Endometrial microvascular endothelial cells (primary cell): ENCODE results near the gene ATAD3A. TPM values are rescaled to one million over a fixed set of nuclear protein-coding genes. Genes with fewer than 3 reads are reported as not detected.
"Not testable (repeated sequence)": the region's sequence is repeated elsewhere in the genome, so short reads cannot be mapped to it uniquely, and the experiment has no call there.

Source experiments
- in situ Hi-C: cut with HindIII; loops from 2 replicates; pipeline ENCODE4 v1.10.0; 2017; ENCODE audit warnings: low sequenced_read_pairs, low pct_unique_long_range_greater_than_20kb; ENCODE audit errors: inconsistent ontology term
- total RNA-seq: library from RNA; depleted of rRNA; stranded (reverse); fragments of >200 nt; gene quantifications from one replicate; pipeline ENCODE4 v1.2.3, GENCODE V29; 2015; ENCODE audit errors: inconsistent ontology term

Gene ATAD3A
- total RNA-seq, 1 donor from 2014 or later = 67.8 TPM

DNA sequence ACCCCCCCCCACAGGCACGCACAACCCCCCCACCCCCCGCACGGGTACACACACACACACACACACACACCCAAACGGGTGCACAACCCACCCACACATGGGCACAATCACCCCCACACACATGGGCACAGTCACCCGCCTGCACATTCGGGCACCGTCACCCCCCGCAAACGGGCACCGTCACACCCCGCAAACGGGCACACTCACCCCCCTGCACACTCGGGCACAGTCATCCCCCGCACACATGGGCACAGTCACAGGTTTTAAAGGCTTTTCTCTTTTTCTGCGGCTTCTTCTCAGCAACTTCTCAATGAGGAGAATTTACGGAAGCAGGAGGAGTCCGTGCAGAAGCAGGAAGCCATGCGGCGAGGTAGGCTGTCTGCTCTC, 6.7 kb downstream of the ATAD3A start:
- in situ Hi-C loops = not testable (repeated sequence)

DNA sequence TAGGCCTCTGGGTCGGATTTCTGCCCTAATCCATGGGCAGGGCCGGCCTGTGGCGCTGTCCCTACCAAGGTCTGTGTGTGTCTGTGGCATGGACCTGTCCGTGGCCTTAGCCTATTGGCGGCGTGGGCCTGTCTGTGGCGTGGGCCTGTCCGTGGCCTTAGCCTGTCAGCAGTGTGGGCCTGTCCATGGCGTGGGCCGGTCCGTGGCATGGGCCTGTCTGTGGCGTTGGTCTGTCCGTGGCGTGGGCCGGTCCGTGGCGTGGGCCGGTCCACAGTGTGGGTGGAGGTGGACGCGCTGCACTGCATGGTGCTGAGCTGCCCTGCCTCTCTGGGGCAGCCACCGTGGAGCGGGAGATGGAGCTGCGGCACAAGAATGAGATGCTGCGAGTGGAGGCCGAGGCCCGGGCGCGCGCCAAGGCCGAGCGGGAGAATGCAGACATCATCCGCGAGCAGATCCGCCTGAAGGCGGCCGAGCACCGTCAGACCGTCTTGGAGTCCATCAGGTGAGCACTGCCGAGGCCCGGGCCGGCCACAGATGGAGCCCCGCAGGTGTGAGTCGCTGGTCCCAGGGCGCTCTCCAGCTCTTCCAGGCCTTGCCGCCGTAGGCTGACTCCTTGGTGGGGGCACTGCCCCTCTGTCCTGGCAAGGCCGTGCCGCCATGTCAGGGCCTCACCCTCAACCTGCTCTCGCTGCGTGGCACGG, 8.0 kb downstream of the ATAD3A start:
- in situ Hi-C loops = not testable (repeated sequence)

DNA sequence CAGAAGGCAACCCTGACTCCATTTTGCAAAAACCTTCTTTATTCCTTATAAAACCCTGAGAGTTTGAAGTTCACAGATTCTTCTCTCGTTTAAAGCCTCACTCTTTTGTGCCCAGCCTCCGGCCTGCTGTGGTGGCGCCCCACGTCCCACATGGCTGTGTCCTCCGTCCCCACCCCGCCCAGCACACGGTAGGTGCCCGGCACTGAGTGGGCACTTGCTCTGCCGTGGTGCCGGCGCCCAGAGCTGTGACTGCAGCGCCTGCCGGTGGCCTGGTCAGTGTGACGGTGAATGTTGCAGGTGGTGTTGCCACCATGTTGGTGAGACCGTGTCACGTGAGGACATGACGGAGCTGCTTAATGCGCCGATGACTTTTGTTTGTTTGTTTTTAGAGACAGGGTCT, 9.4 kb downstream of the ATAD3A start:
- in situ Hi-C loops = no loop called here

DNA sequence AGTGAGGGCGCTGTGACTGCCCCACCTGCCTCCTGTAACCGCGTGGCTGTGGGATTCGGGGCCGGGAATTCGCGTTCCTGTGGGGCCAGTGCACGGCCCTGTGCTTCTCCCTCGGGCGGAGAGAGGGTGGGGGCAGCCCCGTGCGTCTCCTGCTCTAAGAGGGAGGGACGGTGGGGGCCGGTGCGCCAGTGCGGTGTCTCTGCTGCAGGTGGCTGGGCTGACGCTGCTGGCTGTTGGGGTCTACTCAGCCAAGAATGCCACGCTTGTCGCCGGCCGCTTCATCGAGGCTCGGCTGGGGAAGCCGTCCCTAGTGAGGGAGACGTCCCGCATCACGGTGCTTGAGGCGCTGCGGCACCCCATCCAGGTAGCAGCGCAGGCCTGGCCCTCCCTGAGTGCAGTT, 10.6 kb downstream of the ATAD3A start:
- in situ Hi-C loops = not testable (repeated sequence)

DNA sequence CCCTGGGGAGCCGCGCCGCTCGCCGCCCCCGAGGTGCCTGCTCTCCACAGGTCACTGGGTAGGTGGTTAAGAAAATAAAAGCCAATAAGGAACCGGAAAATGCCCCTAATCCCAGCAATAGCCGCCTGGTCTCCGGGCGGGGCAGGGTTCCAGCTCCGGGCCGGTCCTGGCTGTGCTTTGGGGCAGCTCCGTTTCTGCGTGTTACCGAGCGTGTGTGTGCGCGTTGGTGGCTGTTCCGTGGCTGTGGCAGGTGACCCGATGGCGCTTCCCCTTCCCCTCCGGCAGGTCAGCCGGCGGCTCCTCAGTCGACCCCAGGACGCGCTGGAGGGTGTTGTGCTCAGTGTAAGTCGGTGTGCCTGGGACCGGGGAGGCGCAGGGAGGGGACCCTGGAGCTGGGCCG, 11.3 kb downstream of the ATAD3A start:
- in situ Hi-C loops = not testable (repeated sequence)

- in situ Hi-C loops = not testable (repeated sequence)
Measured at GRCh38 chr1:1523651-1524050, 11.7 kb downstream of the ATAD3A start.

DNA sequence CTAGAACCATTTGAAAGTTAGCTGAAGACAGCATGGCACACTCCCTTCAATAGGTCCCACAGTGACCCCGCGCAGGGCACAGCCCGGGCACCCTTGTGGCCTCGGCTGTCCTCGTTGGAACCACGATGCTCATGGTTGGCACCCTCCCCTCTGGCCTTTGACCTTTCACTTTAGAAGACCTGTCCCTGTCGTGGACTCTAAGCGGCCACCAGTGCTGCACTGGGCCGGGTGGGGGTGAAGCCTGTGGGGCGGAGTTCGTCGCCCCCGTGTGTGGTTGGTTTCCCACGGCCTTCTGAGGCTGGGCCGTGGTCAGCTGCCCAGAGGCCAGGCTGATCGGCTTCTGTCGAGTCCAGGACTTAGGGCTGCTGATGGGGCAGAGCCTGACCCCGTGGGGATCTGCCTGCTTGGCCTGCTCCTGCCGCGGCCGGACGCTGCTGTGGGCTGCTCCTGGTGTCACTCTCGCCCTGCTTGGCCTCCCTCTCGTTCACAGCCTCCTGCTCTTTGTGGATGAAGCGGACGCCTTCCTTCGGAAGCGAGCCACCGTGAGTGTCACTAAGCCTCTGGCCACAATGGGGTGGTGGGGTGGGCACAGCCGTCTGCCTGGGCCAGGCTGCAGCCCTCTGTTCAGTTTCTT, 12.9 kb downstream of the ATAD3A start:
- in situ Hi-C loops = not testable (repeated sequence)

DNA sequence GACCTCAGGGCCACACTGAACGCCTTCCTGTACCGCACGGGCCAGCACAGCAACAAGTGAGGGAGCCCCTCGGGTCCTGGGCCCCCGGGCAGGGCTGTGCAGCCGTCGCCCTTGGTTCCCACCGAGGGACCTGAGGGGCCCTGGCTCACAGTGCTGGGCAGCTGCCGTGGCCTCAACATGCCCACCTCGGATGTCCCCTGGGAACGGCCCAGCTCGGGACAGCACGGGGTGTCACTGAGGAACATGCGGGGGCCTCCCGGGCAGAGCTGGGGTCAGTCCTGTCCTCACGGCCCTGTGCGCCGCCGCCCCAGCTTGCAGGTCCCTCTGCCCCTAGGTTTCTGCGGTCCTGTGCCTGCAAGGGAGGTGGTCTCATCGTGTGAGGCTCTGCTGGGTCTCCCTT, 14.5 kb downstream of the ATAD3A start:
- in situ Hi-C loops = not testable (repeated sequence)

GRCh38 chr1:1527092-1527816, 15.3 kb downstream of the ATAD3A start:
- in situ Hi-C loops = no loop called here

GRCh38 chr1:1528301-1529267, 16.6 kb downstream of the ATAD3A start:
- in situ Hi-C loops = no loop called here

DNA sequence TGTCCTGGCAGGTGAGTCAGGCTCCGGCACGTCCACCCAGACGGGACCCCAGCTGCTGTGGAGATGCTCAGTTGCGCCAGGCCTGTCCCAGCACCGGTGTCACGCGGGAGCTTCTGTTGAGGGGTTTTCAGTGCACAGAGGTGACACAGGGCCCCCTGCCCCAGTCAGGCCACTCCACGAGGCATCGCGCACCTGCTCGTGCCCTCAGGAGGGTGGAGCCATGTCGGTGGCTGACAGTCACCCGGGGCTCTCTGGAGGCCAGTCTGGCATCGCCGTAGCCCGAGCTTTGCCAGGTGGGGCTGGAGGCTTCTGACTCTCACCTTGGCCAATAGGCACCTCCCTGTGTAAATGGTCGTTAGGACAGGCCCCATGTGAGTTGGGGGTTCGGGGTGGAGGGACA, 17.4 kb downstream of the ATAD3A start:
- in situ Hi-C loops = no loop called here

GRCh38 chr1:1529936-1530335, 18.0 kb downstream of the ATAD3A start:
- in situ Hi-C loops = no loop called here

DNA sequence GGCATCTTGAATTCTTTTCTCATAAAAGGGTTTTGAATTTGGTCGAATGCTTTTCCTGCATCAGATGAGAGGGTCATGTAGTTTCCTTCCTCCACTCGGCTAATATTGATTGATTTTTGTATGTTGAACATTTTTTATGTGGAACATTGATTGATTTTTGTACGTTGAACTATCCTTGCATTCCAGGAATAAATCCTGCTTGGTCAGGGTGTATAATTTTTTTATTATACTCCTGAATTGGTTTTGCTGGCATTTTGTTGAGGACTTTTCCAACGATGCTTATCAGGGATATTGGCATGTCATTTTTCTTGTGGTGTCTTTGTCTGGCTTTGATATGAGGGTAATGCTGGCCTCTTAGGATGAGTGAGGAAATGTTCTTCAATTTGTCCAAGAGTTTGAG, 20.0 kb downstream of the ATAD3A start:
- in situ Hi-C loops = no loop called here

- in situ Hi-C loops = not testable (repeated sequence)
Measured at GRCh38 chr1:1533176-1533893, 21.4 kb downstream of the ATAD3A start.

DNA sequence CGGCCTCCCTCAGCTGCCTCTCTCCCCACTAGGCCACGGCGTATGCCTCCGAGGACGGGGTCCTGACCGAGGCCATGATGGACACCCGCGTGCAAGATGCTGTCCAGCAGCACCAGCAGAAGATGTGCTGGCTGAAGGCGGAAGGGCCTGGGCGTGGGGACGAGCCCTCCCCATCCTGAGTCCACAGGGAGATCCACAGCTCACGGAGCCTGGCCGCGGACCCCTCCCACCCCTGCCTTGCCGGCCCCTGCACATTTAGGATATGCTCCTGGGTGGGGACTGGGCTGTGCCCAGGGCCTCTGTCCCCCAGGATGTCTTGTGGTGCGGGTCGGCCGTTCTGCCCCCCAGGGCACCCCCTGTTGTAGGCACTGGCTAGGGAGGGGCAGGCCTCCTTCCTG, 21.9 kb downstream of the ATAD3A start:
- in situ Hi-C loops = not testable (repeated sequence)

DNA sequence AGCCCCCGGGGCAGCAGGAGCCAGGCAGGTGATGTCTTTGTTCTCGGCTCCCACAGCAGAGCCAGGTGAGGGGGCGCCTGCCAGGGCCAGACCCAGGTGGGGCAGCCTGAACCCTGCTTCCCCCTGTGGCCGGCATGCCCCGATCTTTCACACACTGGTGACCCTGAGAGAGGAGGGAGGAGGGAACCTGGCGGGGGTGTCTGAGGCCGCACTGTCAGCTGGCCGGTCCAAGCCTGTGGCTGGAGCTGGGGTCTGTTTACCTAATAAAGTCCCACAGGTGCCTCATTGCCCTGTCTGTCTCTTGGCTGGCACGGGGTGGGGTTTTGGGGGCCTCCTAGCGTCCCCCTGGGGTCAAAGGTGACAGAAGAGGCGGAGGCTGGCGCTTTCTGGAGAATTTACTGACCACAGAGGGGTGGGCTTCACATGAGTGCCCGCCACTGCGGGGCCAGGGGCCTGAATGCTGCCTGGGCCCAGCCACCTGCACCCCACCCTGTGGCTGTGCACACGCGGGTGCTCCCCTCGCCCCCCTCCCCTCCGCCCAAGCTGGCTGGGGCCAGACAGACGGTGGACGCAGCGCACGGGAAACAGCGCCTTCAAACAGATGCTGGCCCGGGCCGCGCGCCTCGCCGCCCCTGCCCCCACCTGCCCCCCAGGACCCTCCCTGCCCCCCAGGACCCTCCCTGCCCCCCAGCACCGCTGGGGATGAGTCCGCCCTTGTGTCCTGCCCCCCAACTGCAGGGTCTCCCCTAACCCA, 22.6 kb downstream of the ATAD3A start:
- in situ Hi-C loops = no loop called here

DNA sequence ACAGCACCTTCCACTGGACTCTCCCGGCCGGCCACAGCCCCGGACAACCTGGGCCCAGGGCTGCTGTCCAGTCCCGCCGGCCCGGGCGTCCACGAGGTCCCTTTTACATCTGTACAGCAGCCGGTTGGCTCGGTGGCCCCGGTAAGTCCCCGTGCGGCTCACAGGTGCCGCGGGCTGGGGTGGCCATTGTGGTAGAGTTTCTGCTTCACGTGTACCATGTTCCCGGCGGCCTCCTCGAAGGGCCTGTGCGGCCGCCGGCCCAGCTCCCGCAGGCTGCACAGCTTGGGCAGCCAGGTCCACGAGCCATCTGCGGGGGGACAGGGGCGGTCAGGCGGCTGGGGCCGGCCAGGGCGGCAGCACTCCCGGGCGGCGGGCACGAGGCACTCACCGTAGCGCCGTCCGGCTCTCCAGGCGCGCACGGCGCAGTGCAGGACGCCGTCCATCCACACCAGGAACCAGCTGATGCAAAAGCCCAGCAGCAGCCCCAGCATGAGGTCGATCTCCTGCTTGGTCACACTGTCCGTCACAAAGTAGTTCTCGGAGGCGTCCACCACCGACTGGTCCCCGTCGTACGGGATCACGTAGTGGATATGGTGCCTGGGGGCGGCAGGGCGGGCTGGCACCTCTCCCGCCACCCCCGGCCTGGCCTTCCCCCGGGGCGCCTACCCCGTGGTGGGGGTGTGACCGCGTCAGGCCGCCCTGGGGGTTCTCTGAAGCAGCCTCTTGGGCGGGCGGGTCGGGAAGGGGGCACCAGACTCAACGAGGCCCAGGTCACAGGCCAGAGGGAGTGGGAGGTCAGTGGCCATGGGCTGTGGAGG, 23.4 kb downstream of the ATAD3A start:
- in situ Hi-C loops = no loop called here
